ENCODE measurements around the gene MRPL2. TPM values are rescaled to one million over a fixed set of nuclear protein-coding genes. Genes with fewer than 3 reads are reported as not detected.

Gene MRPL2
- total RNA-seq, 1 donor from 2014 or later = 47.4 TPM

- H3K36me3 ChIP-seq (ENCODE audit: insufficient read depth, low read length) = no peaks in the 10 kb centered on the region
- H3K27ac ChIP-seq (ENCODE audit: low read depth, low read length) = peak overlapping the region; percentile 20
- Mint-ChIP-seq H3K9me3 (ENCODE audit: unreplicated experiment) (no peaks in the 10 kb centered on the region), H3K4me1 (ENCODE audit: low read depth, unreplicated experiment) (peaks cover 67% of the 10 kb centered on the region), H3K4me3 (ENCODE audit: unreplicated experiment) (peak overlapping the region; percentile 55), H3K36me3 (ENCODE audit: low read depth, unreplicated experiment) (peaks cover 9% of the 10 kb centered on the region), H3K27ac (ENCODE audit: unreplicated experiment) (peak overlapping the region; percentile 92), H3K27me3 (ENCODE audit: low read depth, unreplicated experiment) (no peaks in the 10 kb centered on the region)
- H3K79me2 ChIP-seq (ENCODE audit: insufficient read depth, low read length) = peaks cover 97% of the 10 kb centered on the region
- TF ChIP-seq EZH2 (IDR thresholded peaks at IDR 0.05; ENCODE audit: insufficient read depth, low read length) = no peak
- TF ChIP-seq, protein P1, sequence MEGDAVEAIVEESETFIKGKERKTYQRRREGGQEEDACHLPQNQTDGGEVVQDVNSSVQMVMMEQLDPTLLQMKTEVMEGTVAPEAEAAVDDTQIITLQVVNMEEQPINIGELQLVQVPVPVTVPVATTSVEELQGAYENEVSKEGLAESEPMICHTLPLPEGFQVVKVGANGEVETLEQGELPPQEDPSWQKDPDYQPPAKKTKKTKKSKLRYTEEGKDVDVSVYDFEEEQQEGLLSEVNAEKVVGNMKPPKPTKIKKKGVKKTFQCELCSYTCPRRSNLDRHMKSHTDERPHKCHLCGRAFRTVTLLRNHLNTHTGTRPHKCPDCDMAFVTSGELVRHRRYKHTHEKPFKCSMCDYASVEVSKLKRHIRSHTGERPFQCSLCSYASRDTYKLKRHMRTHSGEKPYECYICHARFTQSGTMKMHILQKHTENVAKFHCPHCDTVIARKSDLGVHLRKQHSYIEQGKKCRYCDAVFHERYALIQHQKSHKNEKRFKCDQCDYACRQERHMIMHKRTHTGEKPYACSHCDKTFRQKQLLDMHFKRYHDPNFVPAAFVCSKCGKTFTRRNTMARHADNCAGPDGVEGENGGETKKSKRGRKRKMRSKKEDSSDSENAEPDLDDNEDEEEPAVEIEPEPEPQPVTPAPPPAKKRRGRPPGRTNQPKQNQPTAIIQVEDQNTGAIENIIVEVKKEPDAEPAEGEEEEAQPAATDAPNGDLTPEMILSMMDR (IDR thresholded peaks at IDR 0.05; ENCODE audit: insufficient read depth, low read depth, low read length) = no peak
- H3K4me3 ChIP-seq (ENCODE audit: insufficient read depth, low read depth, low read length) = no peak overlapping the region
- DNase-seq (ENCODE audit: low read depth) (no peak), FAIRE-seq (no peak)
- H2AFZ ChIP-seq (ENCODE audit: low read depth, low read length) = no peak overlapping the region
- no peaks in the 10 kb centered on the region for H3K27me3 ChIP-seq (ENCODE audit: insufficient read depth, low read length)
- H3K9me3 ChIP-seq (ENCODE audit: insufficient read depth, low read depth, low read length) = no peaks in the 10 kb centered on the region
- peaks cover 35% of the 10 kb centered on the region for H3K4me1 ChIP-seq (ENCODE audit: insufficient read depth, low read length)
- peak overlapping the region; percentile 39 for H3K4me2 ChIP-seq (ENCODE audit: low read length)
- peaks cover 81% of the 10 kb centered on the region for H4K20me1 ChIP-seq (ENCODE audit: insufficient read depth, low read length)
- peak overlapping the region; percentile 42 for H3K9ac ChIP-seq (ENCODE audit: low read length)
These were observed 30.8 kb upstream of the MRPL2 start for GRCh38 chr6:43089874-43090558.

DNA sequence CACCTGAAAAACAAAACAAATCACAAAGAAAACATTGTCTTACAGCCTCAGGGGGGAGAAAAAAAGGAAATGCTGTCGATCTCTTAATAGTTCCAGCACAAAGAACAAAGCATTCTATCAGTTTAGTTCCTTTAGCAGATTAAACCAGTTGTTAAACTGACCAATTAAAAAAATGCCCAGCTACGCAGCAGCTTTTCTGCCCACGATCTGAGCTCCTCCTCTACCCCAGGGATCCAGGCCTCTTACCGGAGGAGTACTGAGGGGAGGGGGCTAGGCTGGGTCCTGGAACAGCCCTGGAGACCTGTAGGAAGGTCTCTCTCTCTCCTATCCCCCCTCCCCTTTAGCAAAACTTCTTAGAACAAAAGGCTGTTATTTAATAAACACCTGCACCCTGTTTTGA lies 30.2 kb upstream of the MRPL2 start:
- no peaks in the 10 kb centered on the region for H3K36me3 ChIP-seq (ENCODE audit: insufficient read depth, low read length)
- H3K4me3 Mint-ChIP-seq (ENCODE audit: unreplicated experiment) = peak overlapping the region; percentile 69
- no peaks in the 10 kb centered on the region for H3K9me3 Mint-ChIP-seq (ENCODE audit: unreplicated experiment)
- H3K27ac ChIP-seq (ENCODE audit: low read depth, low read length) = peak overlapping the region; percentile 20
- H3K9ac ChIP-seq (ENCODE audit: low read length) = peak overlapping the region; percentile 42
- H3K4me1 ChIP-seq (ENCODE audit: insufficient read depth, low read length) = peaks cover 35% of the 10 kb centered on the region
- no peaks in the 10 kb centered on the region for H3K27me3 Mint-ChIP-seq (ENCODE audit: low read depth, unreplicated experiment)
- peak overlapping the region; percentile 92 for H3K27ac Mint-ChIP-seq (ENCODE audit: unreplicated experiment)
- H3K36me3 Mint-ChIP-seq (ENCODE audit: low read depth, unreplicated experiment) = peaks cover 9% of the 10 kb centered on the region
- peaks cover 87% of the 10 kb centered on the region for H4K20me1 ChIP-seq (ENCODE audit: insufficient read depth, low read length)
- DNase-seq (ENCODE audit: low read depth) (no peak), FAIRE-seq (no peak)
- TF ChIP-seq, protein P1 (IDR thresholded peaks at IDR 0.05; ENCODE audit: insufficient read depth, low read depth, low read length) = no peak
- no peak for TF ChIP-seq EZH2 (IDR thresholded peaks at IDR 0.05; ENCODE audit: insufficient read depth, low read length)
- H3K9me3 ChIP-seq (ENCODE audit: insufficient read depth, low read depth, low read length) = no peaks in the 10 kb centered on the region
- H2AFZ ChIP-seq (ENCODE audit: low read depth, low read length) = no peak overlapping the region
- H3K79me2 ChIP-seq (ENCODE audit: insufficient read depth, low read length) = peaks cover 99% of the 10 kb centered on the region
- peak overlapping the region; percentile 39 for H3K4me2 ChIP-seq (ENCODE audit: low read length)
- no peak overlapping the region for H3K4me3 ChIP-seq (ENCODE audit: insufficient read depth, low read depth, low read length)
- no peaks in the 10 kb centered on the region for H3K27me3 ChIP-seq (ENCODE audit: insufficient read depth, low read length)
- peaks cover 71% of the 10 kb centered on the region for H3K4me1 Mint-ChIP-seq (ENCODE audit: low read depth, unreplicated experiment)

GRCh38 chr6:43088654-43089056 lies 29.4 kb upstream of the MRPL2 start:
- H4K20me1 ChIP-seq (ENCODE audit: insufficient read depth, low read length) = peaks cover 90% of the 10 kb centered on the region
- no peaks in the 10 kb centered on the region for H3K9me3 ChIP-seq (ENCODE audit: insufficient read depth, low read depth, low read length)
- H3K27ac Mint-ChIP-seq (ENCODE audit: unreplicated experiment) = peak overlapping the region; percentile 92
- peaks cover 100% of the 10 kb centered on the region for H3K79me2 ChIP-seq (ENCODE audit: insufficient read depth, low read length)
- H2AFZ ChIP-seq (ENCODE audit: low read depth, low read length) = no peak overlapping the region
- peaks cover 9% of the 10 kb centered on the region for H3K36me3 Mint-ChIP-seq (ENCODE audit: low read depth, unreplicated experiment)
- H3K4me3 ChIP-seq (ENCODE audit: insufficient read depth, low read depth, low read length) = no peak overlapping the region
- peak overlapping the region; percentile 39 for H3K4me2 ChIP-seq (ENCODE audit: low read length)
- no peak for FAIRE-seq
- no peaks in the 10 kb centered on the region for H3K9me3 Mint-ChIP-seq (ENCODE audit: unreplicated experiment)
- H3K9ac ChIP-seq (ENCODE audit: low read length) = peak overlapping the region; percentile 42
- H3K4me1 Mint-ChIP-seq (ENCODE audit: low read depth, unreplicated experiment) = peaks cover 67% of the 10 kb centered on the region
- H3K27me3 ChIP-seq (ENCODE audit: insufficient read depth, low read length) = no peaks in the 10 kb centered on the region
- H3K4me1 ChIP-seq (ENCODE audit: insufficient read depth, low read length) = peaks cover 28% of the 10 kb centered on the region
- TF ChIP-seq, protein P1 (IDR thresholded peaks at IDR 0.05; ENCODE audit: insufficient read depth, low read depth, low read length) = no peak
- no peak for TF ChIP-seq EZH2 (IDR thresholded peaks at IDR 0.05; ENCODE audit: insufficient read depth, low read length)
- H3K36me3 ChIP-seq (ENCODE audit: insufficient read depth, low read length) = no peaks in the 10 kb centered on the region
- no peaks in the 10 kb centered on the region for H3K27me3 Mint-ChIP-seq (ENCODE audit: low read depth, unreplicated experiment)
- H3K4me3 Mint-ChIP-seq (ENCODE audit: unreplicated experiment) = peak overlapping the region; percentile 69
- DNase-seq (ENCODE audit: low read depth) = peak; percentile 48
- peak overlapping the region; percentile 4 for H3K27ac ChIP-seq (ENCODE audit: low read depth, low read length)
